IMR-90 (cell line): Measurements from ENCODE around the gene NFE2L1. TPM values are rescaled to one million over a fixed set of nuclear protein-coding genes. Genes with fewer than 3 reads are reported as not detected.

ENCODE experiments used
- ATAC-seq: fragments of 200-7000 bp; cut with Tn5 transposase; 2 replicates; pipeline ENCODE4 v1.9.1; 2020; ENCODE audit warnings: low read depth, mild to moderate bottlenecking, moderate library complexity
- BruUV-seq: library from RNA; stranded (reverse); fragments of 400-500 nt; replicated peaks from 2 replicates; lab custom pipeline; 2021; lab: Mats Ljungman, UMichigan
- CTCF ChIA-PET: fragments of 300-600 bp; formaldehyde crosslinking; extraction: SDS; loops from one replicate; lab custom pipeline; 2021; ENCODE audit warnings: antibody characterized with exemption; lab: Yijun Ruan, JAX
- POLR2A ChIA-PET: fragments of 300-600 bp; sonication (Branson Sonifier 250); formaldehyde crosslinking; loops from one replicate; lab custom pipeline; 2022; ENCODE audit warnings: antibody characterized with exemption; ENCODE audit not compliant: unreplicated experiment; lab: Charles Lee
- DNase-seq: peaks from one replicate; pipeline ENCODE4 v3.0.0; 2013
- H2AFZ ChIP-seq: replicated peaks from 2 replicates; pipeline ENCODE3; 2013; ENCODE audit warnings: low read length, mild to moderate bottlenecking; ENCODE audit not compliant: poor library complexity
- H2AK5ac ChIP-seq: 2 replicates; pipeline ENCODE4 v1.6.1; 2013; ENCODE audit warnings: low read depth, low read length, inconsistent platforms
- H2AK9ac ChIP-seq: replicated peaks from 2 replicates; pipeline ENCODE3; 2013; ENCODE audit warnings: mild to moderate bottlenecking, low read depth, low read length, moderate library complexity; ENCODE audit not compliant: poor library complexity
- H2BK120ac ChIP-seq: 2 replicates; pipeline ENCODE4 v1.6.1; 2013; ENCODE audit warnings: low read depth, low read length, inconsistent platforms
- H2BK15ac ChIP-seq: 3 replicates; pipeline ENCODE4 v1.6.1; 2013; ENCODE audit warnings: low read depth, low read length, inconsistent platforms
- H2BK20ac ChIP-seq: 2 replicates; pipeline ENCODE4 v1.6.1; 2013; ENCODE audit warnings: low read depth, mild to moderate bottlenecking, inconsistent platforms, low read length, moderate library complexity
- H2BK5ac ChIP-seq: 2 replicates; pipeline ENCODE4 v1.6.1; 2013; ENCODE audit warnings: mild to moderate bottlenecking, low read depth, low read length, inconsistent platforms; ENCODE audit not compliant: poor library complexity, severe bottlenecking
- H3K14ac ChIP-seq: replicated peaks from 2 replicates; pipeline ENCODE4 v1.6.1; 2013; ENCODE audit warnings: low read depth, low read length, inconsistent platforms
- H3K18ac ChIP-seq: 2 replicates; pipeline ENCODE4 v1.6.1; 2013; ENCODE audit warnings: low read depth, low read length, control low read depth
- H3K23ac ChIP-seq: 2 replicates; pipeline ENCODE4 v1.6.1; 2013; ENCODE audit warnings: low read depth, low read length, inconsistent platforms
- H3K27ac ChIP-seq: 2 replicates; pipeline ENCODE4 v1.5.1; 2013; ENCODE audit warnings: mild to moderate bottlenecking, control low read depth, low read length; ENCODE audit not compliant: insufficient read depth
- H3K27me3 ChIP-seq: 2 replicates; pipeline ENCODE4 v1.6.1; 2013; ENCODE audit warnings: low read length; ENCODE audit not compliant: control insufficient read depth, insufficient read depth
- H3K36me3 ChIP-seq: 2 replicates; pipeline ENCODE4 v1.6.1; 2013; ENCODE audit warnings: low read length, mixed read lengths; ENCODE audit not compliant: control insufficient read depth, insufficient read depth
- H3K4ac ChIP-seq: 2 replicates; pipeline ENCODE4 v1.6.1; 2013; ENCODE audit warnings: low read depth, low read length, inconsistent platforms
- H3K4me1 ChIP-seq: 2 replicates; pipeline ENCODE4 v1.6.1; 2013; ENCODE audit warnings: low read length, mixed read lengths; ENCODE audit not compliant: control insufficient read depth, insufficient read depth
- H3K4me2 ChIP-seq: 2 replicates; pipeline ENCODE4 v1.6.1; 2013; ENCODE audit warnings: low read depth, mild to moderate bottlenecking, control low read depth, low read length, moderate library complexity
- H3K4me3 ChIP-seq: 2 replicates; pipeline ENCODE4 v1.5.1; 2013; ENCODE audit warnings: low read depth, mild to moderate bottlenecking, control low read depth, low read length, moderate library complexity; ENCODE audit not compliant: insufficient read depth
- H3K56ac ChIP-seq: 2 replicates; pipeline ENCODE4 v1.6.1; 2013; ENCODE audit warnings: low read length, inconsistent platforms; ENCODE audit not compliant: insufficient read depth; ENCODE audit errors: extremely low read depth
- H3K79me1 ChIP-seq, 2 experiments: 2 replicates each; pipeline ENCODE4 v1.6.1; 2013; ENCODE audit warnings: low read length in 2 of 2, inconsistent platforms in 1 of 2, low read depth in 1 of 2
- H3K9ac ChIP-seq: 2 replicates; pipeline ENCODE4 v1.6.1; 2013; ENCODE audit warnings: low read depth, low read length, control low read depth
- H3K9me1 ChIP-seq: 2 replicates; pipeline ENCODE4 v1.6.1; 2013; ENCODE audit warnings: low read length, inconsistent platforms; ENCODE audit not compliant: insufficient read depth
- H3K9me3 ChIP-seq: 2 replicates; pipeline ENCODE4 v1.6.1; 2013; ENCODE audit warnings: low read length; ENCODE audit not compliant: control insufficient read depth, insufficient read depth
- H4K20me1 ChIP-seq: 2 replicates; pipeline ENCODE4 v1.6.1; 2013; ENCODE audit warnings: low read length, inconsistent platforms; ENCODE audit not compliant: insufficient read depth
- H4K5ac ChIP-seq: 2 replicates; pipeline ENCODE4 v1.6.1; 2013; ENCODE audit warnings: mild to moderate bottlenecking, low read depth, low read length, control low read depth
- H4K8ac ChIP-seq, 2 experiments: 2 replicates each; pipeline ENCODE4 v1.6.1; 2013; ENCODE audit warnings: low read depth in 2 of 2, low read length in 2 of 2, control low read depth in 1 of 2, inconsistent platforms in 1 of 2
- H4K91ac ChIP-seq: 2 replicates; pipeline ENCODE4 v1.6.1; 2013; ENCODE audit warnings: low read depth, low read length, inconsistent platforms; ENCODE audit not compliant: insufficient read depth
- MAZ ChIP-seq: IDR thresholded peaks from 2 replicates; pipeline ENCODE4 v1.6.1; 2012; ENCODE audit warnings: low read depth, mild to moderate bottlenecking, low read length, improper control_type of control experiment, moderate library complexity, borderline replicate concordance
- NFE2L2 ChIP-seq: fragments of 150-350 bp; IDR thresholded peaks from 2 replicates; pipeline ENCODE4 v1.6.1; 2016; ENCODE audit warnings: low read depth, mild to moderate bottlenecking, low read length
- WGBS, 2 experiments: methylation state at CpG; one replicate each; pipeline versions ENCODE4 v1.1.5 to v1.1.7; 2013; ENCODE audit warnings: missing lambda C conversion rate in 2 of 2; ENCODE audit not compliant: insufficient read length in 1 of 2; ENCODE audit errors: extremely low coverage in 2 of 2; 5-methylcytosine and 5-hydroxymethylcytosine counted together
- dilution Hi-C: fragments of 300-500 bp; cut with HindIII; formaldehyde crosslinking; loops from one replicate; pipeline ENCODE4 v1.14.3; 2018; ENCODE audit warnings: low sequenced_read_pairs; ENCODE audit not compliant: unreplicated experiment
- in situ Hi-C: fragments of 300-500 bp; cut with MboI; formaldehyde crosslinking; loops from 3 replicates; pipeline ENCODE4 v1.14.3; 2019; ENCODE audit warnings: low sequenced_read_pairs, inconsistent platforms, mixed read lengths
- intact Hi-C: fragments of 100-400 bp; cut with micrococcal nuclease; formaldehyde crosslinking; loops from 2 replicates; pipeline ENCODE4 v1.10.0; 2022
- polyA plus RNA-seq, 3 experiments: library from polyadenylated mRNA; depleted of rRNA; stranded (reverse); fragments of >200 nt; gene quantifications; 2 replicates each; pipeline ENCODE4 v1.2.3, GENCODE V29; 2012; ENCODE audit warnings: low replicate concordance in 1 of 3
- total RNA-seq: library from RNA; depleted of rRNA; stranded (reverse); fragments of >200 nt; gene quantifications from 2 replicates; pipeline ENCODE4 v1.2.3, GENCODE V29; 2012

NFE2L1 gene
- total and polyA plus RNA-seq, 2 of the 4 experiments (the other 2 are of a cell fraction): 42.8 to 122 TPM

- no peak overlapping the region for H4K5ac ChIP-seq
- H3K79me1 ChIP-seq: peaks cover 0 to 7% of the 10 kb centered on the region in 2 experiments; a peak in 1 of 4 replicates
- H3K4ac ChIP-seq: no peak overlapping the region
- H3K14ac ChIP-seq: no peak overlapping the region
- no peak overlapping the region for H2BK5ac ChIP-seq
- in situ Hi-C loops: loop anchor here (10.0 kb wide), 1 partner anchor 572 kb away; the partner anchor contains the start of genes HOXB3 and HOXB5
- peaks cover 3% of the 10 kb centered on the region; the same call in 1 of the 2 replicates for H4K20me1 ChIP-seq
- no peaks in the 10 kb centered on the region for H3K36me3 ChIP-seq
- H3K4me1 ChIP-seq: peaks cover 18% of the 10 kb centered on the region
- H3K9me1 ChIP-seq: no peaks in the 10 kb centered on the region
- H3K9me3 ChIP-seq: no peaks in the 10 kb centered on the region
- no peak overlapping the region for H2BK20ac ChIP-seq
- no TSS peak for BruUV-seq
- no peak overlapping the region for H3K4me3 ChIP-seq
- no peak overlapping the region for H2AFZ ChIP-seq
- H3K27me3 ChIP-seq: no peaks in the 10 kb centered on the region
- TF ChIP-seq MAZ: no peak
- TF ChIP-seq NFE2L2: no peak
- H3K27ac ChIP-seq: no peak overlapping the region
- CTCF ChIA-PET: no interaction called here
- H3K9ac ChIP-seq: no peak overlapping the region
- H3K18ac ChIP-seq: no peak overlapping the region
- 58% methylated on average over 3 of the region's 6 CpGs; no CpG with 5 or more reads in 1 of the 2 experiments for WGBS, 2 experiments
- H3K23ac ChIP-seq: no peak overlapping the region
- H2BK120ac ChIP-seq: no peak overlapping the region
- POLR2A ChIA-PET: no interaction called here
- no peak for ATAC-seq
- H2AK5ac ChIP-seq: no peak overlapping the region
- H3K4me2 ChIP-seq: no peak overlapping the region
- dilution Hi-C loops: no loop called here
- H3K56ac ChIP-seq: no peak overlapping the region
- intact Hi-C loops: loop anchor here (10.0 kb wide), 1 partner anchor 312 kb away; no protein-coding TSS in a partner anchor
- H2BK15ac ChIP-seq: no peak overlapping the region
- H2AK9ac ChIP-seq: no peak overlapping the region
- DNase-seq: no peak
- no peak overlapping the region for H4K91ac ChIP-seq
- H4K8ac ChIP-seq: no peak overlapping the region
Observed at GRCh38 chr17:48022901-48023300, 25.3 kb upstream of the NFE2L1 start.
